Uterus (tissue), 2 donors: Measurements from ENCODE around the gene ACTR3C.
"Not testable (repeated sequence)": the region's sequence is repeated elsewhere in the genome, so short reads cannot be mapped to it uniquely, and the experiment has no call there.

Experiments used
- CTCF ChIP-seq, 4 experiments: fragments of 200-600 bp in 2 of 4; fragments of 450-650 bp in 2 of 4; sonication (generic) in 2 of 4; IDR thresholded peaks; one replicate each; pipeline ENCODE4 v1.5.1; 2016 to 2019; ENCODE audit warnings: antibody characterized with exemption in 4 of 4, mild to moderate bottlenecking in 2 of 4, moderate library complexity in 1 of 4
- POLR2A ChIP-seq, 2 donors: fragments of 450-650 bp; IDR thresholded peaks; one replicate each; pipeline ENCODE4 v1.6.1; 2016; ENCODE audit warnings: antibody characterized with exemption in 2 of 2, mild to moderate bottlenecking in 1 of 2, moderate library complexity in 1 of 2

GRCh38 chr7:150245208-150245607 lies 78.1 kb downstream of the ACTR3C start:
- TF ChIP-seq CTCF, POLR2A (IDR thresholded peaks at IDR 0.05): not testable (repeated sequence)
